GM23338 (cell line): Measurements from ENCODE around the gene OBSCN. TPM values are rescaled to one million over a fixed set of nuclear protein-coding genes. Genes with fewer than 3 reads are reported as not detected.

Source experiments
- ATAC-seq: fragments of 200-7000 bp; cut with Tn5 transposase; 3 replicates; pipeline ENCODE4 v1.9.1; 2020
- DNase-seq: peaks from one replicate; pipeline ENCODE4 v3.0.0-alpha.2; 2015; ENCODE audit warnings: low spot score
- H2AFZ ChIP-seq: fragments of 200-600 bp; sonication (generic); 2 replicates; pipeline ENCODE4 v1.8.0; 2016; ENCODE audit warnings: antibody characterized with exemption, mild to moderate bottlenecking, moderate library complexity
- H3F3A ChIP-seq: fragments of 200-600 bp; sonication (generic); replicated peaks from 2 replicates; pipeline ENCODE4 v1.8.0; 2017; ENCODE audit warnings: antibody characterized with exemption, mixed run types, low read depth
- H3K27ac ChIP-seq: fragments of 200-600 bp; sonication (generic); 2 replicates; pipeline ENCODE4 v1.6.1; 2016; ENCODE audit warnings: low read depth
- H3K27me3 ChIP-seq: fragments of 200-600 bp; sonication (generic); 2 replicates; pipeline ENCODE4 v1.8.0; 2016; ENCODE audit warnings: mild to moderate bottlenecking, mixed run types, moderate library complexity; ENCODE audit not compliant: insufficient read depth
- H3K36me3 ChIP-seq: fragments of 200-600 bp; sonication (generic); 2 replicates; pipeline ENCODE4 v1.8.0; 2016; ENCODE audit warnings: mild to moderate bottlenecking; ENCODE audit not compliant: insufficient read depth
- H3K4me1 ChIP-seq: fragments of 200-600 bp; sonication (generic); 2 replicates; pipeline ENCODE4 v1.8.0; 2016; ENCODE audit warnings: mild to moderate bottlenecking, moderate library complexity; ENCODE audit not compliant: insufficient read depth
- H3K4me2 ChIP-seq: fragments of 200-600 bp; sonication (generic); 2 replicates; pipeline ENCODE4 v1.7.1; 2017; ENCODE audit warnings: mixed run types
- H3K4me3 ChIP-seq: fragments of 200-600 bp; sonication (generic); 2 replicates; pipeline ENCODE4 v1.6.1; 2016; ENCODE audit warnings: mixed run types
- H3K79me2 ChIP-seq: fragments of 200-600 bp; sonication (generic); replicated peaks from 2 replicates; pipeline ENCODE4 v1.8.0; 2017; ENCODE audit warnings: mild to moderate bottlenecking; ENCODE audit not compliant: insufficient read depth
- H3K9me2 ChIP-seq: fragments of 200-600 bp; sonication (generic); 2 replicates; pipeline ENCODE4 v1.8.0; 2017; ENCODE audit not compliant: insufficient read depth
- H4K20me1 ChIP-seq: fragments of 200-600 bp; sonication (generic); replicated peaks from 2 replicates; pipeline ENCODE4 v1.8.0; 2017; ENCODE audit warnings: mild to moderate bottlenecking; ENCODE audit not compliant: insufficient read depth
- H3K27ac Mint-ChIP-seq: 2 replicates; pipeline ENCODE4 v1.8.0; 2020; ENCODE audit warnings: inconsistent platforms, mild to moderate bottlenecking, moderate library complexity, mixed read lengths
- H3K27me3 Mint-ChIP-seq: 3 replicates; pipeline ENCODE4 v1.8.0; 2022; ENCODE audit warnings: low read depth, mild to moderate bottlenecking, moderate library complexity, mixed read lengths, inconsistent platforms; ENCODE audit not compliant: insufficient read depth, poor library complexity
- H3K36me3 Mint-ChIP-seq: 3 replicates; pipeline ENCODE4 v1.8.0; 2021; ENCODE audit warnings: low read depth, mild to moderate bottlenecking, inconsistent platforms, moderate library complexity, mixed read lengths
- H3K4me1 Mint-ChIP-seq: 3 replicates; pipeline ENCODE4 v1.8.0; 2020; ENCODE audit warnings: mild to moderate bottlenecking, inconsistent platforms, mixed read lengths
- H3K4me3 Mint-ChIP-seq: 3 replicates; pipeline ENCODE4 v1.8.0; 2021; ENCODE audit warnings: moderate library complexity, mild to moderate bottlenecking, inconsistent platforms, mixed read lengths
- H3K9me3 Mint-ChIP-seq: 3 replicates; pipeline ENCODE4 v1.8.0; 2020; ENCODE audit warnings: moderate library complexity, mild to moderate bottlenecking, inconsistent platforms, mixed read lengths
- NANOG ChIP-seq: IDR thresholded peaks from 2 replicates; pipeline ENCODE4 v1.6.1; 2016; ENCODE audit warnings: antibody characterized with exemption, borderline replicate concordance
- POLR2AphosphoS5 ChIP-seq: IDR thresholded peaks from 2 replicates; pipeline ENCODE4 v1.6.1; 2016; ENCODE audit warnings: antibody characterized with exemption, low read depth
- STAT1 ChIP-seq: IDR thresholded peaks from one replicate; pipeline ENCODE4 v1.6.1; 2016; ENCODE audit warnings: antibody characterized with exemption; ENCODE audit not compliant: unreplicated experiment
- ZNF114 ChIP-seq: fragments of 250-450 bp; sonication (Bioruptor Pico); IDR thresholded peaks from 2 replicates; pipeline ENCODE4 v1.5.0; 2020; ENCODE audit warnings: mild to moderate bottlenecking, moderate library complexity
- polyA plus RNA-seq: library from polyadenylated mRNA; unstranded; fragments of >200 nt; fragmentation: Nextera tagmentation; extraction: Ambion mirVana; gene quantifications from 2 replicates; pipeline ENCODE4 v1.2.1, GENCODE V29; 2016
- total RNA-seq: library from RNA; depleted of rRNA; stranded (reverse); fragments of >200 nt; shearing (Covaris generic); gene quantifications from 2 replicates; pipeline ENCODE4 v1.2.3, GENCODE V29; 2014
- TF ChIP-seq, protein P1 (sequence below), 2 experiments: fragments of 200-600 bp in 1 of 2; sonication (generic) in 1 of 2; conservative IDR thresholded peaks; 2 replicates each; pipeline versions ENCODE4 v1.5.1 to v1.6.1; 2016 to 2017; ENCODE audit warnings: antibody characterized with exemption in 2 of 2, low read depth in 2 of 2, mild to moderate bottlenecking in 2 of 2, moderate library complexity in 1 of 2
- TF ChIP-seq, protein P2 (sequence below): fragments of 250-450 bp; sonication (Bioruptor Pico); IDR thresholded peaks from 2 replicates; pipeline ENCODE4 v1.5.0; 2020; ENCODE audit warnings: mild to moderate bottlenecking, moderate library complexity
- TF ChIP-seq, protein P3 (sequence below): IDR thresholded peaks from one replicate; pipeline ENCODE4 v1.6.1; 2018; ENCODE audit warnings: antibody characterized with exemption; ENCODE audit not compliant: unreplicated experiment

OBSCN gene
- total and polyA plus RNA-seq, 2 experiments from 2014 or later = 8.4 to 38.5 TPM

- TF ChIP-seq STAT1 = no peak
- no peak for TF ChIP-seq POLR2AphosphoS5
Measured at GRCh38 chr1:228364706-228365213, 156.9 kb downstream of the OBSCN start (continued).

DNA sequence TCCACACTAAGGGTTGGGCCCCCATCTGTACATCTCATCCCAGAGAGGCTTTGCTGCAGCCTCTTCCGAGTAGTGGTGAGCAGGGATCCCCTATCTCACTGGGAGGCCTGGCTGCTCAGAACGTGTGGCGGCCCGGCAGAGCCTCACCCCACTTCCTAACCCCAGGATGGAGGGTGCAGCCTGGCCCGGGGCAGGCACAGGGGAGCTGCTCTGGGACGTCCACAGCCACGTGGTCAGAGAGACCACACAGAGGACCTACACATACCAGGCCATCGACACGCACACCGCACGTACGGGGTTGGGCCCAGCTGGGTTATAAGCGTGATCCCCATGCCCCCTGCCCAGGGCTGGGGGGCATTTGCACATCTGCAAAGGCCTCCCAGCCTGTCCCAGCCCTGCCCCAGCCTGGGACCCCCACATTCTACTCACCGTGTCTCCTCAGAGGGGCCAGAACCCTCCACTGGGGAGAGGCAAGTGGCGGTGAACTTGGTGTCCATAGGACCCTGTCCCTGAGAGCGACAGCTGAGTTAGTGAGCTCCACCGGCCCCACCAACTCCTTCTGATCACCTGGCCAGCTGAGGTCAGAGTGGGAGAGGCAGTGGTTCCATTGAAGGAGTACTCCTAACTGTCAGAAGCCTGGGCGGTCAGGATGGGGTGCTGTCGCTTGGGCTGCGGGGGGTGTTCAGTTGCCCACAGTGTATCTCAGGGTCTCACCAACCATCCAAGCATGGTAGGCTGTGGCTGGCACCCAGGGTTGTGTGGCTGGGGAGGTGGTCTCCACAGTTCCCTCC, 157.6 kb downstream of the OBSCN start:
- Histone ChIP-seq H4K20me1 (no peaks in the 10 kb centered on the region), H3K36me3 (no peaks in the 10 kb centered on the region), H3K4me3 (no peak overlapping the region), H3K27me3 (no peaks in the 10 kb centered on the region), H3K4me2 (no peak overlapping the region), H2AFZ (no peak overlapping the region), H3K79me2 (no peaks in the 10 kb centered on the region), H3K27ac (no peak overlapping the region), H3K4me1 (no peaks in the 10 kb centered on the region), H3K9me2 (no peaks in the 10 kb centered on the region), H3F3A (no peaks in the 10 kb centered on the region)
- Mint-ChIP-seq H3K4me1 (peaks cover 5% of the 10 kb centered on the region; the same call in 1 of the 3 replicates), H3K27ac (no peak overlapping the region), H3K36me3 (no peaks in the 10 kb centered on the region), H3K27me3 (peaks cover 4% of the 10 kb centered on the region), H3K4me3 (no peak overlapping the region), H3K9me3 (no peaks in the 10 kb centered on the region)
- no peak for TF ChIP-seq STAT1
- TF ChIP-seq, protein P1, sequence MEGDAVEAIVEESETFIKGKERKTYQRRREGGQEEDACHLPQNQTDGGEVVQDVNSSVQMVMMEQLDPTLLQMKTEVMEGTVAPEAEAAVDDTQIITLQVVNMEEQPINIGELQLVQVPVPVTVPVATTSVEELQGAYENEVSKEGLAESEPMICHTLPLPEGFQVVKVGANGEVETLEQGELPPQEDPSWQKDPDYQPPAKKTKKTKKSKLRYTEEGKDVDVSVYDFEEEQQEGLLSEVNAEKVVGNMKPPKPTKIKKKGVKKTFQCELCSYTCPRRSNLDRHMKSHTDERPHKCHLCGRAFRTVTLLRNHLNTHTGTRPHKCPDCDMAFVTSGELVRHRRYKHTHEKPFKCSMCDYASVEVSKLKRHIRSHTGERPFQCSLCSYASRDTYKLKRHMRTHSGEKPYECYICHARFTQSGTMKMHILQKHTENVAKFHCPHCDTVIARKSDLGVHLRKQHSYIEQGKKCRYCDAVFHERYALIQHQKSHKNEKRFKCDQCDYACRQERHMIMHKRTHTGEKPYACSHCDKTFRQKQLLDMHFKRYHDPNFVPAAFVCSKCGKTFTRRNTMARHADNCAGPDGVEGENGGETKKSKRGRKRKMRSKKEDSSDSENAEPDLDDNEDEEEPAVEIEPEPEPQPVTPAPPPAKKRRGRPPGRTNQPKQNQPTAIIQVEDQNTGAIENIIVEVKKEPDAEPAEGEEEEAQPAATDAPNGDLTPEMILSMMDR (conservative IDR thresholded peaks at IDR 0.05; ENCODE audit: low read depth in 2 of 2) = no peak
- TF ChIP-seq, protein P2, sequence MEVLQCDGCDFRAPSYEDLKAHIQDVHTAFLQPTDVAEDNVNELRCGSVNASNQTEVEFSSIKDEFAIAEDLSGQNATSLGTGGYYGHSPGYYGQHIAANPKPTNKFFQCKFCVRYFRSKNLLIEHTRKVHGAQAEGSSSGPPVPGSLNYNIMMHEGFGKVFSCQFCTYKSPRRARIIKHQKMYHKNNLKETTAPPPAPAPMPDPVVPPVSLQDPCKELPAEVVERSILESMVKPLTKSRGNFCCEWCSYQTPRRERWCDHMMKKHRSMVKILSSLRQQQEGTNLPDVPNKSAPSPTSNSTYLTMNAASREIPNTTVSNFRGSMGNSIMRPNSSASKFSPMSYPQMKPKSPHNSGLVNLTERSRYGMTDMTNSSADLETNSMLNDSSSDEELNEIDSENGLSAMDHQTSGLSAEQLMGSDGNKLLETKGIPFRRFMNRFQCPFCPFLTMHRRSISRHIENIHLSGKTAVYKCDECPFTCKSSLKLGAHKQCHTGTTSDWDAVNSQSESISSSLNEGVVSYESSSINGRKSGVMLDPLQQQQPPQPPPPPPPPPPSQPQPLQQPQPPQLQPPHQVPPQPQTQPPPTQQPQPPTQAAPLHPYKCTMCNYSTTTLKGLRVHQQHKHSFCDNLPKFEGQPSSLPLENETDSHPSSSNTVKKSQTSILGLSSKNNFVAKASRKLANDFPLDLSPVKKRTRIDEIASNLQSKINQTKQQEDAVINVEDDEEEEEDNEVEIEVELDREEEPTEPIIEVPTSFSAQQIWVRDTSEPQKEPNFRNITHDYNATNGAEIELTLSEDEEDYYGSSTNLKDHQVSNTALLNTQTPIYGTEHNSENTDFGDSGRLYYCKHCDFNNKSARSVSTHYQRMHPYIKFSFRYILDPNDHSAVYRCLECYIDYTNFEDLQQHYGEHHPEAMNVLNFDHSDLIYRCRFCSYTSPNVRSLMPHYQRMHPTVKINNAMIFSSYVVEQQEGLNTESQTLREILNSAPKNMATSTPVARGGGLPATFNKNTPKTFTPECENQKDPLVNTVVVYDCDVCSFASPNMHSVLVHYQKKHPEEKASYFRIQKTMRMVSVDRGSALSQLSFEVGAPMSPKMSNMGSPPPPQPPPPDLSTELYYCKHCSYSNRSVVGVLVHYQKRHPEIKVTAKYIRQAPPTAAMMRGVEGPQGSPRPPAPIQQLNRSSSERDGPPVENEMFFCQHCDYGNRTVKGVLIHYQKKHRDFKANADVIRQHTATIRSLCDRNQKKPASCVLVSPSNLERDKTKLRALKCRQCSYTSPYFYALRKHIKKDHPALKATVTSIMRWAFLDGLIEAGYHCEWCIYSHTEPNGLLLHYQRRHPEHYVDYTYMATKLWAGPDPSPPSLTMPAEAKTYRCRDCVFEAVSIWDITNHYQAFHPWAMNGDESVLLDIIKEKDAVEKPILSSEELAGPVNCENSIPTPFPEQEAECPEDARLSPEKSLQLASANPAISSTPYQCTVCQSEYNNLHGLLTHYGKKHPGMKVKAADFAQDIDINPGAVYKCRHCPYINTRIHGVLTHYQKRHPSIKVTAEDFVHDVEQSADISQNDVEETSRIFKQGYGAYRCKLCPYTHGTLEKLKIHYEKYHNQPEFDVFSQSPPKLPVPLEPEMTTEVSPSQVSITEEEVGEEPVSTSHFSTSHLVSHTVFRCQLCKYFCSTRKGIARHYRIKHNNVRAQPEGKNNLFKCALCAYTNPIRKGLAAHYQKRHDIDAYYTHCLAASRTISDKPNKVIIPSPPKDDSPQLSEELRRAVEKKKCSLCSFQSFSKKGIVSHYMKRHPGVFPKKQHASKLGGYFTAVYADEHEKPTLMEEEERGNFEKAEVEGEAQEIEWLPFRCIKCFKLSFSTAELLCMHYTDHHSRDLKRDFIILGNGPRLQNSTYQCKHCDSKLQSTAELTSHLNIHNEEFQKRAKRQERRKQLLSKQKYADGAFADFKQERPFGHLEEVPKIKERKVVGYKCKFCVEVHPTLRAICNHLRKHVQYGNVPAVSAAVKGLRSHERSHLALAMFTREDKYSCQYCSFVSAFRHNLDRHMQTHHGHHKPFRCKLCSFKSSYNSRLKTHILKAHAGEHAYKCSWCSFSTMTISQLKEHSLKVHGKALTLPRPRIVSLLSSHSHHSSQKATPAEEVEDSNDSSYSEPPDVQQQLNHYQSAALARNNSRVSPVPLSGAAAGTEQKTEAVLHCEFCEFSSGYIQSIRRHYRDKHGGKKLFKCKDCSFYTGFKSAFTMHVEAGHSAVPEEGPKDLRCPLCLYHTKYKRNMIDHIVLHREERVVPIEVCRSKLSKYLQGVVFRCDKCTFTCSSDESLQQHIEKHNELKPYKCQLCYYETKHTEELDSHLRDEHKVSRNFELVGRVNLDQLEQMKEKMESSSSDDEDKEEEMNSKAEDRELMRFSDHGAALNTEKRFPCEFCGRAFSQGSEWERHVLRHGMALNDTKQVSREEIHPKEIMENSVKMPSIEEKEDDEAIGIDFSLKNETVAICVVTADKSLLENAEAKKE (CRISPR knock-in tag) = no peak
- TF ChIP-seq ZNF114 (CRISPR knock-in tag) = no peak
- TF ChIP-seq NANOG = no peak
- TF ChIP-seq, protein P3, sequence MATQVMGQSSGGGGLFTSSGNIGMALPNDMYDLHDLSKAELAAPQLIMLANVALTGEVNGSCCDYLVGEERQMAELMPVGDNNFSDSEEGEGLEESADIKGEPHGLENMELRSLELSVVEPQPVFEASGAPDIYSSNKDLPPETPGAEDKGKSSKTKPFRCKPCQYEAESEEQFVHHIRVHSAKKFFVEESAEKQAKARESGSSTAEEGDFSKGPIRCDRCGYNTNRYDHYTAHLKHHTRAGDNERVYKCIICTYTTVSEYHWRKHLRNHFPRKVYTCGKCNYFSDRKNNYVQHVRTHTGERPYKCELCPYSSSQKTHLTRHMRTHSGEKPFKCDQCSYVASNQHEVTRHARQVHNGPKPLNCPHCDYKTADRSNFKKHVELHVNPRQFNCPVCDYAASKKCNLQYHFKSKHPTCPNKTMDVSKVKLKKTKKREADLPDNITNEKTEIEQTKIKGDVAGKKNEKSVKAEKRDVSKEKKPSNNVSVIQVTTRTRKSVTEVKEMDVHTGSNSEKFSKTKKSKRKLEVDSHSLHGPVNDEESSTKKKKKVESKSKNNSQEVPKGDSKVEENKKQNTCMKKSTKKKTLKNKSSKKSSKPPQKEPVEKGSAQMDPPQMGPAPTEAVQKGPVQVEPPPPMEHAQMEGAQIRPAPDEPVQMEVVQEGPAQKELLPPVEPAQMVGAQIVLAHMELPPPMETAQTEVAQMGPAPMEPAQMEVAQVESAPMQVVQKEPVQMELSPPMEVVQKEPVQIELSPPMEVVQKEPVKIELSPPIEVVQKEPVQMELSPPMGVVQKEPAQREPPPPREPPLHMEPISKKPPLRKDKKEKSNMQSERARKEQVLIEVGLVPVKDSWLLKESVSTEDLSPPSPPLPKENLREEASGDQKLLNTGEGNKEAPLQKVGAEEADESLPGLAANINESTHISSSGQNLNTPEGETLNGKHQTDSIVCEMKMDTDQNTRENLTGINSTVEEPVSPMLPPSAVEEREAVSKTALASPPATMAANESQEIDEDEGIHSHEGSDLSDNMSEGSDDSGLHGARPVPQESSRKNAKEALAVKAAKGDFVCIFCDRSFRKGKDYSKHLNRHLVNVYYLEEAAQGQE = no peak
- DNase-seq (no peak), ATAC-seq (no peak)
